ENCODE measurements around the gene CARD8.

DNA sequence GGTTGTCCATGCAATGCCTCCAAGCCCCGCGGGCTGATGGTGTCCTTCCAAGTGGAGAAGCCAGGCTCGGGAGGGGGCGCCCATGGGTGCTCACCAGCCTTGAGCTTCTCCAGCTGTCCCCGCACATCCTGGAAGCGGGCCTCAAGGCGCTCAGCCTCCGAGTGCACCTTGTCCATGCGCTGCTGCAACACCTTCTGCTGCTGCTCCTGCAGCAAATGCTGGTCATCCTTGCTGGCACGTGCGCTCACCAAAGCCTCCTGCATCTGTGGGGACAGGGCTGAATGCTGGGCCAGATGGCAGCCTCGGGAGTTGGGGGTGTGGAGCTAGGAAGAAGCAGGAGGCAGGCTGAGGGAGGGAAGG lies 46.9 kb upstream of the CARD8 start:
- TF ChIP-seq GATA2 (IDR thresholded peaks at IDR 0.05; ENCODE audit: low read depth, low read length): no peak
- TF ChIP-seq GATA3 (IDR thresholded peaks at IDR 0.05; ENCODE audit: low read depth, low read length): no peak

Data from SH-SY5Y (cell line).